GM21786 (cell line): ENCODE measurements around the gene GLS.

ENCODE experiments used
- ATAC-seq: cut with Tn5 transposase; IDR thresholded peaks from one replicate; pipeline ENCODE4 v1.9.1; 2021; ENCODE audit not compliant: unreplicated experiment

The GLS gene

DNA sequence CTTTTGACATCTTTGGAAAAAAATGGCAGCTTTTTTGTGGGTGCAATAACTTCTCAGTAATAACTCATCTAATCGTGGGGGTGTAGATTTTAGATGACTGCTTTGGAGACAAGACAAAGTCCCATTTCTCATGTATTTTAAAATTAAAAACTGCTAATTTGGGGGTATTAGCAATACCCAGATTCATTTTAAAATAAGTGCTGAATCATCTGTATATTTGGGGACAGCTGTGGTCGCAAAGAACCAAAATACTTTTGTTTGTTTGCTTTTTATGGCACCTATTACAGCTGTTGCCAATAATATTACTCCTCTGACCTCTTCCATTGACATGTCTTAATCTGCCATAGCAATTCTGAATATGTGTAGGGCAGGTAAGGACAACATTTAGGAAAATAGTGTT is 87.9 kb downstream of the GLS start:
- ATAC-seq: no peak

DNA sequence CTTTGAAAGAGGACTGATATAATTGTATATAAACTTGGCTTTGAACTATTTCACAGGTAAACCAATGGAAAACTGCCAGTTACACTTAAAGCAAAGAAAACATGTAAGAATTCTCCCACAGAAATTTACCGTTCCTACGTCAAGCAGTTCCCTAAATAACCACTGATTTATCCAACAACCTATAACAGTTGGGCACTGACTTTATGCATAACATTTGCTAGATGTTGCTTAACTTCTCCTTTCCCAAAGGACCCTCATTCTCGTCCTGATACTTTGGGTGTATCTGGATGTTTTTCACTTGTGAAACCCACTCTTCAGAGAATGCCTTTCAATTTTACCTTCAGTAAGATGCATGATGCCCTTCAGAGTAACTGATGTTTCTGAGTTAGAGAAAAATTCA is 89.5 kb downstream of the GLS start:
- no peak for ATAC-seq

DNA sequence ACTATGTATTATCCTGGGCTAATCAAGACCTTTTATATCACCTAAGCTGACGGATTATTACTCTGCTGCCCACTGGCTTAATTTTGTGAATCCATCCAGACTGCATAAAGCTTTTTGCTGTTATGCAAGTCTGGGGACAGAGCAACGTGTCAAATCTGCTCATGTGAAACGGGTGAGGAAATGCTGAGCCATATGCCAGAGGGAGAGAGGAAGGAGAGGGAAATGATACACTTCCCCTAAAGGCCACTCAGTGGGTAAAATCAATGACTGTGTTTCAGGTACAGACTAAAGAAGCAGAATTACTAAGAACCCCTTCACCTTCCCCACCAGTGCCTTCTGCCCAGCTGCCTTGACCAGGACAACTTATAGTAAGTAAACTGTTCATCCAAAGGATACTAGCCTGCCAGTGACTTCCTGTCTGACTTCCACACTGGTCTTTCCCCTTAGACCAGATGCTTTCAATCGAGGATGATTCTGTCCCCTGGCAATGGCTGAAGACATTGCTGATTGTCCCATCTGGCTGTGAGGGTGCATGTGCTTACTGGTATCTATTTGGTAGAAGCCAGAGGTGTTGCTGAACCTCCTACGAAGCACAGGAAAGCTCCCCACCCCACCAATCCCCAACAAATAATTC is 90.4 kb downstream of the GLS start:
- no peak for ATAC-seq

DNA sequence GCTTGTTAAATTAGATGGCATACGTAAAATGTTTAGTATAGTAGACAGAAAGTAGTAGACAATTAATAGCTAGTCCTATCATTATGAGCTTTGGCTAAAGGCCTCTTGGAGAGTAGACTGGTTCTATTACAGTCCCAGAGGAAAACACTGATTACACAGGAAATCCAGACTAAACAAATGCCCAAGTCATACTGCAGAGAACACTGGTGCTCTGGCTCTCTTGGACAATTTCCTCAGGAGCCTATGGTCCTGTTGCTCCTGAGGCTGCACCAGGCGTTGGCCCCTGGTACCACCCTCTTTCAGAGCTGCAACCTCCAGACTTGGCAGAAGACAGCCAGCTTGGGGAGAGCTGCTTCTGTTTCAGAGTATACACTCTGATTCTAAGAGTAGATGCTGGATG is 91.6 kb downstream of the GLS start:
- no peak for ATAC-seq

DNA sequence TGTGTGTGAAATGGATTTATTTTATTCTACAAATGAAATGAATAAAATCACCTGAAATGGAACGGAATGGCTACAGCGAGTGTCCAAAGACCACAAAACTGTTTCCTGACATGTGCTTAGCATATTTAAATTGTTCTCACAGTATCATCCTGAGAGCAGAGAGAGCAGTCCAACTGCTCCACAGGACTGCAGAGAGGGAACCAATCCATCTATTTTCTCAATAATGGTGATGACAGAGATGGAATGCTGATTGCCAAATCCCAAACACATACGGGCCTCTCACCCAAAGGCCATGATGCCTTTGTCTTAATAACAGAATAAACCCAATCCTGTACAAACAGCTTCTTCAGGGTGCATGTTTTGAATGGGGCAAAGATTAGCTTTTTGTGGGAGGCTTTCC is 92.2 kb downstream of the GLS start:
- ATAC-seq: no peak

DNA sequence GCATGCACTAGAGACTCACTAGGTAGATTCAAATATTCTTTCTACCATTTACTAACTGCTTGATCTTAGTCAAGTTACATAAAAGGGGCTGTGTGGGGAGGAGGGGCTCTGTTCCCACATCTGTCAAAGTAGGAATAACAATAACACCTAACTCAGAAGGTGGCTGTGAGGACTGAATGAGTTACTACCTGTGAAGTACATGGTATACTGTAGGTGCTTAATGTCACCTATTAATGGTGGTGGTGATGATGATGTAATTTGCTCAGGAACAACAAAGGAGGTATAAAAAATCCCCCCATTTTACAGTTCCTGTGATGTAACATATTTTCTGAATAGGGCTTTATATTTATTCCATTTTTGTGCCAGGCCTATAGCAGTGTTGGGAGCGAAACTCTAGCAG is 92.6 kb downstream of the GLS start:
- no peak for ATAC-seq

DNA sequence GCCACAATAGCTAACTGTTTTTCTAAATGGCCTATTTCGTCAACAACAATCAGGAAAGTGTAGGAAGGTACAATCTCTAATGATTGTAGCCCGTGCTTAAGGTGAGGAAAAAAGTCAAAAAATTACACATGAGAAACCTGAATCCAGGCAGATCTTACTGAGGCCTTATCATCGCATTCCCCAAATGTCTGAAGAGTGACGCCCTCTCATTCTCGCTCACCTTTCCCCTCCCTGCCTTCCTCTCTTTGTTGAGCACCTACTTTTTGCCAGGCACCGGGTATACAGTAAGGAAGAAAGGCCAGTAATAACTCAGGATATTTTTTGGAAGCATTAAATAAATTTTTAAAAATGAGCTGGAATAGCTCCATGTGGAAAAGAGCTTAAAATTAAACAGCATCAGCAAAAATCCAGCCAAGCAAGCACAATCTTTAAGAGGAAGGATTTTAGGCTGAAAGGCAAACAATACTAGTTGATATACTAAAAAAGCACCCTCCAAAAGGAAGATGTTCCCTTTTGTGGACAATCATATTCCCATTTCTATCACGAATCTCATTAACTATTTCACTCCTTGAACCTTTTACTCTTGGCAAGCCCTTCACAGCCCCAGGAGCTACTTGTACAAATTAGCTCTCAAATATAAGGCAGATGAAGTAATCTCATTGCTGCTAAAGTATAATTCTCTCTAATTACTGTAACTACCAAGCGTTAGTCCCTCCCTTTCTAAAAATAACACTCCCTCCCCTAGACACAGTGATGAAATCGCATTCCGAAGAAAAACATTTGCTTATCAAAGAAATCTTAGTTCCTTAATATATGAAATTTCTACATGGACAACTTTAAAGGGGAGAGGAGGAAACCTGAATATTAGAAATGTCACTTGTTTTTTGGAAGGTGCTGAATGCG is 93.4 kb downstream of the GLS start:
- ATAC-seq: no peak

DNA sequence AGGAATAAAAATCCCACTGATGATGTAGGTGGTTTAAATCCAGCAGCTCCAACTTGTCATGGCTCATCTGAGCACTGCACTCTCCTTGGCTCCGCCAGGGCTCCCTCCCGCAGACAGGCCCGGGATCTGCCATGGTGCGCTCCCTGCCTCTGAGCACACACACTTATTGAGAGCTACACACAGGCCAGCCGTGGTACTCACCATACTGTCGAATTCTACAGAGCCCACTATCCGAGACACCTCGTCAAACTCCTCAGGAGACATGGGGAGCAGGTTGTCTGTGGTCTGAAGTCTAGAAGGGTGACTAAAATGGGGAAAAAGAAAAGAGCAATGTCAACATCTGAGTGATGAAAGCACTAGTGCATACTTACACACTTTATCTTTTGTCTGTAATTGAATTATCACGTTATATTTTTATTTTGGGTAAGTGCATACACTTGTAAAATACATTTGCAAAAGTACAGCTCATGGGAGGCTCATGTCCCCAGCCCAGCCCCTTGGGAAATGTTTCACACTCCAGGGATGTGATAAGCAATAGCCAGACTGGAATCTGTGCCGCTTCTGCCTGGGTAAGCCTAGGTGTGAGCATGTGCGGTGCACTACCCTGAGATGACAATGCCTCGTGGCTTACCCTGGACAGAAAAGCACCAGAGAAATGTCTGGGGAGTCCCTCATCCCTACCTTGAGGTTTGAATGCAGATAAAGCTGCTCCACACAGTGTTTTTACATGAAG is 94.2 kb downstream of the GLS start:
- no peak for ATAC-seq

DNA sequence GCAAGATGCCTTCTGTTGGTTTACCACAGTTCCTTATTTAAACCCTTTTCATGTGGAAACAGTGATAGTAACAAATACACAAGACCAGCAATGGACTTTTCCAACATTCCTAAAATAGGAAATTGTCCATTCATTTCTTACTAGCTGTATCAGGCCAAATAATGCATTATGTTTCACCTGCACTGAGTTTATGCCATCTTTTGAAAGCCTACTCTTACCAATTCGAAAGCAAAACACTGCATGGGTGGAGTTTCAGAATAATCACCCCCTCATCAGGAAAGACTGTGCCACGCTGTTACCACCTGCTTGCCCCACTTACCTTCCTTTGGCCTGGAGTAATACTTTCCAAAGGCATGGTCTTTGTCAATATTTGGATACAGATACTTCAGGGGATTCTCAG is 95.9 kb downstream of the GLS start:
- ATAC-seq: no peak

DNA sequence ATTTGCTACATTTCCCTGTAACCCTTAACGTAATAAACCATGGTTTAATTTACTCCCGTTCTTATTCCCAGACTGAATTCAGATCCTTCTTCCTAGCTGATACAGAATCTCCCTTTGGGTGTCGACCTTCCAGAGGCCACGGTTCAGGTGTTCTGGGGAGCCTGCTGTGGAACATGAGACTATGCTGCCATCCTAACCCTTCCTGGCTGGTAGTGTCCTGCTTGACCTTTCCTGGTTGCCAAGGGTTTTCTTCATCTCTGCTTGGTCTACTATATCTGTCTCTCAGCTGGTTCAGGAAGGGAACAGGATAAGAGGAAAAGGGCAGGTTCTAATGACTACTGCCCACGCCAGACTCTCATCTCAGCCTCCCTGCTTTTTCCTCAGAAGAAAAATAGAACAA is 96.9 kb downstream of the GLS start:
- ATAC-seq: no peak

DNA sequence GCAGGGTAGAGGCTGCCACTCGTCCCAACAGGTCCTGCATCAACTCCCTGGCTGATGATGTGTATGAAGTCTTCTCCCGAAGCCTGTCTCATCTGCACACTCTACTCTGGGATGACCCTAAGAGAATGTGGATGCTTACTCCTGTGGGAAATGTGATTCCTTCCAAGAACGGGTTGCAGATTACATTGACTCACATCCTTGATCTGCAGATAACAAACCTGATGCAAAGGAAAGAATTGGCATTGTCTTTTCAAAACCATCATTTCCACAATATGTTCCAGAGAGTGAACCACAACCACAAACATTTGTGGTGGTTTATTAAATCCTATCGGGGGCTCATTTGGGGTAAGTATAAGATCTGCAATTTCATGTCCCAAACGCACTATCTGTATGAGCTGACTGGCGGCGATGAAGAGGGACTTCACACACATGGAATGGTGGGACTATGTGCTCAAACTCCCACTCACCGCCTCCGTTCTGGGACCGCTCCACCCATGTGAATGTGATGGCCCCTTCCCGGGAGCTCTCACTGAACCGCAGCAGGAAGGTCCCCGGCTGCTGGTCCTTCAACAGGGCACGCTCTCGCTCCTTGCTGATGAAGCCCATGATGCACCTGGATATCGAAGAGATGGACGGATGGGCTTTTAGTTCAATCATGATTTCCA is 97.9 kb downstream of the GLS start:
- no peak for ATAC-seq

DNA sequence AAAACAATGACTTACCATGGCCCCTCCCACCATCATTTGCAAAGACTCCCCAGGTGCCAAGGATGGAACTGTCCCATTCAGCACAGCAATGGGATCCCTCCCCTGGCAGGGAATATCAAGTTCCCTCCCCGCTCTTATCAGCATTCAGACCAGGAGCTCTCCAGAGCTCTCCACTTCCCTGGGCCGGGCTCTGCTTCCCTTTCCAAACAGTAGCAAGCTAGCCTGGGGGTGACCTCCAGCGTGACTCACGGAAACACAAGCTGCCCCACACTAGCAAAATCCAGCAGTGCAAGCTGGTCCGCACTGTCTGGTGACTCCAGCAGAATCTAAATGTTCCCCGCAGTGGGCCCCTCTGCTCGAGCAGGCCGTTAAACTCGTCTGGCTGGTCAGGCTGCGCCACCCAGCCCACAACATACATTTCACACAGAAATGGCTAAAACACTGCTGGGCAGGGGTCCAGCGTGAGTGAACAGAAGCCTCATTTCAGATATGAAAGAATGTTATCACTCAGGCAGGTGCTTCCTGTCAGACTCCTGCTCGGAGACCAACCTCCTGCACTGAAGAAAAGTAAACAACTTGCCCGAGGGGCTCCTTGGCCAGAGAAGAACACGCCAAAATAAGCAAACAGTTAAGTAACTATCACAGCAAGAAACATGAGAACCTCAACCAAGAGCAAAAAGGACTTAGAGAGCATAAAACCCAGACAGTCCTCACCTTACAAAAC is 99.4 kb downstream of the GLS start:
- ATAC-seq: no peak

DNA sequence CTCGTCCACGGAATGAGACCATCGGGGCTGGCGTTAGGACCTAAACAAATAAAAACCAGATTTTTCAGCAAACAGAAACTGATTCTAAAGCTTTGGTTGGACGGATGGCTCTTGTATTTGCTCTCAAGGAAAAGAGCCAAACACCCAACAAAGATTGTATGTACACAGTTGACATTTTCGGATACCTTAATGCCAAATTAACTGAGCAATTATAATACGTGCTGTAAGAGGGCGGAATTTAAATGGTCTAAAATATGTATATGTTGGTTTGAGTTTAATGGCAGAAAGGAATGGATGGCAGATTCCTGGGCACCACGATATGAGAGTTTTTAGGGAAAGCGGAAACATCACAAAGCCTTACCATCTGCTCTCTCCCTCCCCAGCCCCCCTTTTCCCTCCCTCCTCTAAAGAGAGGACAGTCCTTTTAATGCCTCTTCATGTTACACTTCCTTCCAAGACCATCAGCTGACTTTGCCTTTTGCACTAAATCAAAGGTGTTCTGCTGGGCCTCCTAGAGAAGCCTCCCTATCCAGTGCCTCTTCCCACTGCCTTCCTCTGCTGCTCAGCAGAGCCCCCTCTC is 100.1 kb downstream of the GLS start:
- ATAC-seq: no peak

DNA sequence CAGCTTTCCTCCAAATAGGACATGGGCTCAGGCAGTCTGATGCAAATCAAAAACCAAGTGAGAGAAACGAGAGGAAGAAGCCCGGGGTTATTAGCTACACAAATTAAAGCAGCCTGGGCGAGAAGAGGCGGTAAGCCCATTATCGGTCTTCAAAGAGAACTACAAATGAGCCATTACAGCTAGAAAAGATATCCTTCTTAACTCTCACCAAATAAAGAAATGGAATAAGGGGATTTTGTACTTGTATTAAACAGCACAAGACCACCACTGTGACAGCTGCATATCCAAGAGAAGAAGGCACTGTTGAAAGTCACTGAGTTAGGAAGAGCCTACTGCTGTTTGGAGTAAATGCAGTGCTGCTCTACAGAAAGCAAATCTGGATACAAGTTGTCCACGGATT is 100.7 kb downstream of the GLS start:
- ATAC-seq: no peak

DNA sequence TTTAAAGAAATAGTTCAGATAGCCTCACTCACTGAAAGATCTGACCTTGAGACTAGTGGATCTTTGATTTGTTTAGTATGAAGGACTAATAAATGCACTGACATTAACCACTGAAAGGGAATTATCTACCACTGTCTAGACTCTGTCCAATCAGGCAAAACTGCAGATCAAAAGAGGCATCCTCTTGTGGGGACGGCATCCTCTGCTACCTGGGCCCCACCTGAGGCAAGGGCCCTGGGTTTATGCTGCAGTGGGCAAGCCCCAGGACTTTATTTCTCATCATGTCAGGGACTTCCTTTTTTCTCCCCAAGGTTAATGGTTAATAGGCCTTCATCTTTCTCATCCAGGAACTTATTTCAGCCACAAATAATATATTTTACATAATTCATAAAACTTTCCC is 101.1 kb downstream of the GLS start:
- no peak for ATAC-seq

DNA sequence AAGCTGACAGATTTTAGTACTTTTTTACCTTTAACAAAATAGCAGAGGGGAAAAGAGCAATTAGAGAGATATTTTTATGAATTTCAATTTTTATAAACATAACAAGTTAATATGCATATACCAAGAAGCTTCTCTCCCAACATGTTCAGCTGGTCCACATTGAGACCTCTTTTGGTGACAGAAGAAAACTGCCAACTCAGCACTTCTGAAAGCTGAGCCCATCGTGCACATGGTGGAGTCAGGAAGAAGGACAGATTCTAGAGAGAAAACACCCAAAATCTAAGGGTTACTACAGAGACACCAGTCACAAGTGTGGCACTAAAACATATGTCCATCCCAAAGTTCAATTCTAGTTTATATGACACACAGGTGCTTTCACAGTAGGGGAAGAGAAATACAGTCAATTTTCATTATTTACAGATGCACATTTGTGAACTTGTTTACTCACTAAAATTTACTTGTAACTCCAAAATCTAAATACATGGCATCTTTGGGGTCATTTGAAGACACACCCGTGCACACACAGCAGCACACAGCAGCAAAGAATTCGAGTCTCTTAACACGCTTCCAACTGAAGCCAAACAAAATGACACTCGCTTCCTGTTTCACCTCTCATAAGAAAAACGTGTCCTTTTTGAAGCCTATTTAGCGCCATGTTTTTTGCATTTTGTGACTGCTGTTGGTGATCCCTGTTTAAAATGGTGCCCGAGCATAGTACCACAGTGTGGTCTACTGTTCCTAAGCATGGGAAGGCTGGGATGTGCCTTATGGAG is 101.8 kb downstream of the GLS start:
- no peak for ATAC-seq

DNA sequence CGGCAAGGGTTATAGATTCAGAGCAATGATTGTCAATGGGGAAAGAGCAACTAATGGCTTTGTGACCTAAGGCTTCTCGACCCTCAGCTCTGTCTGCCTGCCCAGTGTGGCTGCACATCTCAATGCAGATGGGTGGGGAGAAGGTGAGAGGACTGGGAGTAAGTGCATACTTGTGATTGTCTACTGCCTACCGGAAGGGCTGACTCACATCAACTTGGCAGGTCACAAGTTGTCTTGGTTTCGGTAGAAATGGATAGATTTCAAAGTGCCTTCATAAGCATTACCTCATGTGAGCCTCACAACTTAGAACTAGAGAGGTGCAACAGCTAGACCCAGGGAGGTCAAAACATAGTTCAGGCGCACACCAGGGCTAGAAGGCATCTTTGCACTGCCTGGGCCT is 104.0 kb downstream of the GLS start:
- ATAC-seq: no peak

DNA sequence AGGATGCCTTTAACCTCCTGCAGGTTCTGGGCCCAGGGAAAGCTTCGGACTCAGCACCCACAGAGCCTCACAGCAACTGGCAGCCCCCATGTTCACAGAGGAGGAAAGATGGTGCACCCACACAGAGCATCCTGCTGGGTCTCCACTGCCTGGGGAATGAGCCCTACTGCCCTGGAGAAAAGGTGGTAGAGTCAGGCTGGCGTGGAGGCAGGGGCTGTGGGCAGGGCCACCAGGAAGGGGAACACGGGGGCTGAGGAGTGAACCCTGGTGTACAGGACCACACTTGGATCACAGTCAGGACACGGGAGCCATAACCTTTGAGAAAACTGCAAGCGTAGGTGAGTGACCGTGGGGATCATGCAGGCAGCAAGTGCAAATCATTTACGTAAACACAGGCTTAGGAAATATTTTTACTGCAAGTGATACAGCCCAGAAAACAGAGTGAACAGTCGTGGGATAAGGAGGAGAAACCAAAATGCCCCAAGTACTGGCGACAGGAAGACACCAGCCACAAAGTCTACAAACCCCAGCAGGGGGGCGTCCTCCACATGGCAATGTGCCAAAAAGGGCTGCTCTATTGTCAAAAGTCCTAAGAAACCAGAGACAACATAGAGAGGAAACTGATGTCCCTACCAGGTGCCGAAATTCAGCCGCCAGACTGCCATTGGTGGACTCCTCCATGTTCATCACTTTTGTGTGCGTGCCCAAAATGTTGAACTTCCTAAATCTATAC is 105.8 kb downstream of the GLS start:
- ATAC-seq: no peak

DNA sequence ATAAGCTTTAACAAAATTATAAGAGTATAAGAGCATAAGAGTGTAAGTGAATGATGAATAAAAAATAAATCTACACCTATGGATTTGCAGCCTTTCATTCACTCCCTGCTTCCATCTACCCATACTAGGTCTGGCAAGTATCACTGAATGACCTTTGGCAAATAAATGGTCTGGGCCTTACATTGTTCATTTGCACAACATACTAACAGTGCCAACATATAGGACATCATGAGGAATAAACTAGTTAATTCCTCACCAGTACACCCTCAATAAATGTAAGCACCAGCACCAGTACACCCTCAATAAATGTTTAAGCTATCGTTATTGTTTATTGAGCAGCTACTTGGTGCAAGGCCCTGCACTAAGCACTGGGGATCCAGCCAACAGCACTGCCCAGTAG is 106.5 kb downstream of the GLS start:
- no peak for ATAC-seq
